Mesendoderm (in vitro differentiated cells): Measurements from ENCODE around the gene OR6S1.

Experiments used
- DNase-seq: peaks from one replicate; pipeline ENCODE4 v3.0.0; 2013
- H2AK5ac ChIP-seq: 2 replicates; pipeline ENCODE4 v1.6.1; 2013; ENCODE audit warnings: low read length, inconsistent platforms
- H2BK120ac ChIP-seq: 2 replicates; pipeline ENCODE4 v1.6.1; 2013; ENCODE audit warnings: low read depth, mild to moderate bottlenecking, low read length, moderate library complexity, mixed read lengths
- H2BK15ac ChIP-seq: replicated peaks from 2 replicates; pipeline ENCODE4 v1.6.1; 2013; ENCODE audit warnings: low read depth, mild to moderate bottlenecking, moderate library complexity
- H2BK5ac ChIP-seq: 2 replicates; pipeline ENCODE4 v1.6.1; 2013; ENCODE audit warnings: low read length, inconsistent platforms
- H3K18ac ChIP-seq: 2 replicates; pipeline ENCODE4 v1.6.1; 2013; ENCODE audit warnings: mild to moderate bottlenecking, low read length, mixed read lengths
- H3K23ac ChIP-seq: one replicate; pipeline ENCODE4 v1.6.1; 2013; ENCODE audit warnings: low read length
- H3K27ac ChIP-seq: 2 replicates; pipeline ENCODE4 v1.5.1; 2013; ENCODE audit warnings: low read depth, mild to moderate bottlenecking, inconsistent platforms, low read length, moderate library complexity
- H3K27me3 ChIP-seq: 2 replicates; pipeline ENCODE4 v1.6.1; 2013; ENCODE audit warnings: low read length, control low read depth, mild to moderate bottlenecking, inconsistent platforms; ENCODE audit not compliant: insufficient read depth, poor library complexity
- H3K36me3 ChIP-seq: 2 replicates; pipeline ENCODE4 v1.6.1; 2013; ENCODE audit warnings: low read length, inconsistent platforms; ENCODE audit not compliant: control insufficient read depth, insufficient read depth
- H3K4ac ChIP-seq: one replicate; pipeline ENCODE4 v1.6.1; 2013; ENCODE audit warnings: low read depth, mild to moderate bottlenecking, low read length, moderate library complexity
- H3K4me1 ChIP-seq: 2 replicates; pipeline ENCODE4 v1.6.1; 2013; ENCODE audit warnings: low read depth, low read length, inconsistent platforms; ENCODE audit not compliant: control insufficient read depth
- H3K4me2 ChIP-seq: 2 replicates; pipeline ENCODE4 v1.6.1; 2013; ENCODE audit warnings: low read length
- H3K4me3 ChIP-seq: 2 replicates; pipeline ENCODE4 v1.5.1; 2013; ENCODE audit warnings: mild to moderate bottlenecking, low read length
- H3K56ac ChIP-seq: one replicate; pipeline ENCODE4 v1.6.1; 2013; ENCODE audit warnings: low read length
- H3K79me1 ChIP-seq: 2 replicates; pipeline ENCODE4 v1.6.1; 2013; ENCODE audit warnings: low read length, inconsistent platforms
- H3K79me2 ChIP-seq: 2 replicates; pipeline ENCODE4 v1.6.1; 2013; ENCODE audit warnings: mild to moderate bottlenecking, low read length; ENCODE audit not compliant: control insufficient read depth, insufficient read depth
- H3K9ac ChIP-seq: 2 replicates; pipeline ENCODE4 v1.6.1; 2013; ENCODE audit warnings: low read length, inconsistent platforms
- H4K5ac ChIP-seq: one replicate; pipeline ENCODE4 v1.6.1; 2013; ENCODE audit warnings: low read length
- H4K8ac ChIP-seq: one replicate; pipeline ENCODE4 v1.6.1; 2013; ENCODE audit warnings: low read depth, mild to moderate bottlenecking, control low read depth, low read length, moderate library complexity
- WGBS: extraction: QIAGEN DNeasy Blood & Tissue Kit; methylation state at CpG from one replicate; pipeline ENCODE4 v1.1.7; 2013; ENCODE audit warnings: low lambda C conversion rate, missing lambda C conversion rate; ENCODE audit not compliant: insufficient coverage; ENCODE audit errors: extremely low coverage; 5-methylcytosine and 5-hydroxymethylcytosine counted together

Gene OR6S1

DNA sequence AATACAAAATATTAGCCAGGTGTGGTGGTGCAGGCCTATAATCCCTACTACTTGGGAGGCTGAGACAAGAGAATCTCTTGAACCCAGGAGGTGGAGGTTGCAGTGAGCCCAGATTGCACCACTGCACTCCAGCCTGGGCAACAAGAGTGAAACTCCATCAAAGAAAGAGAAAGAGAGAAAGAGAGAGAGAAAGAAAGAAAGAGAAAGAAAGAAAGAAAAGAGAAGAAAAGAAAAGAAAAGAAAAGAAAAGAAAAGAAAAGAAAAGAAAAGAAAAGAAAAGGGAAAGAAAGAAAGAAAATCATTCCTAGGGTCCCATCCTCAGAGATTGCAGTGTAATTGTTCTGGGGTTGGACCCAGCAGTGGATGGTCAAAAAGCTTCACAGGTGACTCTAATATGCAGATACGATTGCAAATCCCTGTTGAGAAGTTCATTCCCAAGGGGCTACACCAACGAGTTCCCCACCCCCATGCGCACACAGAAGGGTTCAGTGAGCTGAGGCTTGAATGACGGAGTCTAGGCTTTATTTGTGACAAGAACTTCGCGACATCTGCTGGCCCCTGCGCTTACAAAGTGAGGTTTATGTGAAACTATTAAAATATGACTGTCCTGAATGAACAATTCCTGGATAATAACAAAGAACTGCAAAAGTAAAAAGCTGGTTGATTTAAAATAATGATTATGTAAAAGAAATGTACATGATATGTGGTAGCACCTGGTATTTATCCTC lies 32.9 kb downstream of the OR6S1 start:
- no peaks in the 10 kb centered on the region for H3K79me1 ChIP-seq
- no peak overlapping the region for H3K23ac ChIP-seq
- H2BK15ac ChIP-seq, result no peak overlapping the region
- H3K9ac ChIP-seq, result no peak overlapping the region
- no peak overlapping the region for H3K4me3 ChIP-seq
- H4K8ac ChIP-seq, result no peak overlapping the region
- no peak overlapping the region for H2AK5ac ChIP-seq
- no peaks in the 10 kb centered on the region for H3K79me2 ChIP-seq
- H3K27ac ChIP-seq, result no peak overlapping the region
- H3K27me3 ChIP-seq, result no peaks in the 10 kb centered on the region
- no CpG with 5 or more reads among the region's 7 CpGs for WGBS
- H2BK5ac ChIP-seq, result no peak overlapping the region
- no peaks in the 10 kb centered on the region for H3K36me3 ChIP-seq
- no peak overlapping the region for H3K18ac ChIP-seq
- DNase-seq, result no peak
- no peak overlapping the region for H3K4me2 ChIP-seq
- peaks cover 9% of the 10 kb centered on the region for H3K4me1 ChIP-seq
- H3K56ac ChIP-seq, result peak overlapping the region; percentile 57
- no peak overlapping the region for H2BK120ac ChIP-seq
- H4K5ac ChIP-seq, result no peak overlapping the region
- H3K4ac ChIP-seq, result no peak overlapping the region

DNA sequence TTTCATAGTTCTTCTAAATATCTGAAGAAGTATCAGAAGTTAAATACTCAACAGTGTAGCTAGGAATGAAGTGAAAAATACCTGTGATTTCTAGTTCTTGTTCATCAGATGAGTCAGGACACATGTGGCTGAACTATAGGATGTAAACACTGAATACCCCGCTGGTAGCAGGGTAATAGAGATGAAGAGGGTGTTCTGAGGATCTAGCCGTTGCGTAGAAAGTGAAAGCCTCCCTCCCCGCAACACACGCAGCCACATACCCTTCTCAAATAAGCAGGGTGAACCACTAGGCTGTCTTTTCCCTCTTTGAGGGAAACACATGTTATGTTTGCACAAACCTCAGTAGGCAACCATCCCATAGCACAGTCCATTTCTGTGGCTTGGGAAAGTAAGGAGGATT lies 33.9 kb downstream of the OR6S1 start:
- no peak for DNase-seq
- H3K23ac ChIP-seq, result no peak overlapping the region
- no peaks in the 10 kb centered on the region for H3K79me2 ChIP-seq
- H4K8ac ChIP-seq, result no peak overlapping the region
- H3K4me1 ChIP-seq, result peaks cover 8% of the 10 kb centered on the region
- H2BK120ac ChIP-seq, result no peak overlapping the region
- H3K56ac ChIP-seq, result no peak overlapping the region
- H3K27me3 ChIP-seq, result no peaks in the 10 kb centered on the region
- no peak overlapping the region for H3K18ac ChIP-seq
- H3K27ac ChIP-seq, result no peak overlapping the region
- H2BK5ac ChIP-seq, result no peak overlapping the region
- no CpG with 5 or more reads among the region's 5 CpGs for WGBS
- H3K79me1 ChIP-seq, result no peaks in the 10 kb centered on the region
- no peak overlapping the region for H2BK15ac ChIP-seq
- no peak overlapping the region for H4K5ac ChIP-seq
- no peak overlapping the region for H2AK5ac ChIP-seq
- H3K4me3 ChIP-seq, result no peak overlapping the region
- H3K9ac ChIP-seq, result no peak overlapping the region
- no peak overlapping the region for H3K4ac ChIP-seq
- no peak overlapping the region for H3K4me2 ChIP-seq
- H3K36me3 ChIP-seq, result no peaks in the 10 kb centered on the region

DNA sequence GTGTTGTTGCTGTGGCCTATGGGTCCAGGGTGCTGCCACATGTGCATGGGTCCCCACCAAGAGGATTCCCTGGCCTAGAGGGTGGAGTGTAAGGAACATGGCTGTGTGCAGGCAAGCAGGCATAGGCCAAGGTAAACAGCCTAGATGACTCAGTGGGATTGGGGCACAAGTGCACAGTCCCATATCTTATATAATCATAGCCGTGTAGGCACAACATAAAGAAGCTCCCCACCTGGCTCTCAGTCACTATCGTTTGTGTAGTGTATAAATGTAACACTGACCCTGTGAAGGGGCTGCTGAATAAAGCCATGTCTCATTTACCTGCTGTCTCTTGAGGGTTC lies 34.6 kb downstream of the OR6S1 start:
- H3K79me1 ChIP-seq, result no peaks in the 10 kb centered on the region
- no peak overlapping the region for H2BK120ac ChIP-seq
- H4K5ac ChIP-seq, result no peak overlapping the region
- peaks cover 4% of the 10 kb centered on the region for H3K4me1 ChIP-seq
- H2BK5ac ChIP-seq, result no peak overlapping the region
- no peaks in the 10 kb centered on the region for H3K79me2 ChIP-seq
- H3K9ac ChIP-seq, result no peak overlapping the region
- no peak overlapping the region for H3K4me2 ChIP-seq
- H4K8ac ChIP-seq, result no peak overlapping the region
- H3K18ac ChIP-seq, result no peak overlapping the region
- no peak overlapping the region for H2AK5ac ChIP-seq
- H3K23ac ChIP-seq, result no peak overlapping the region
- no peak for DNase-seq
- no CpG with 5 or more reads among the region's 2 CpGs for WGBS
- H3K4me3 ChIP-seq, result no peak overlapping the region
- H2BK15ac ChIP-seq, result no peak overlapping the region
- H3K4ac ChIP-seq, result no peak overlapping the region
- H3K36me3 ChIP-seq, result no peaks in the 10 kb centered on the region
- no peaks in the 10 kb centered on the region for H3K27me3 ChIP-seq
- H3K56ac ChIP-seq, result no peak overlapping the region
- no peak overlapping the region for H3K27ac ChIP-seq

DNA sequence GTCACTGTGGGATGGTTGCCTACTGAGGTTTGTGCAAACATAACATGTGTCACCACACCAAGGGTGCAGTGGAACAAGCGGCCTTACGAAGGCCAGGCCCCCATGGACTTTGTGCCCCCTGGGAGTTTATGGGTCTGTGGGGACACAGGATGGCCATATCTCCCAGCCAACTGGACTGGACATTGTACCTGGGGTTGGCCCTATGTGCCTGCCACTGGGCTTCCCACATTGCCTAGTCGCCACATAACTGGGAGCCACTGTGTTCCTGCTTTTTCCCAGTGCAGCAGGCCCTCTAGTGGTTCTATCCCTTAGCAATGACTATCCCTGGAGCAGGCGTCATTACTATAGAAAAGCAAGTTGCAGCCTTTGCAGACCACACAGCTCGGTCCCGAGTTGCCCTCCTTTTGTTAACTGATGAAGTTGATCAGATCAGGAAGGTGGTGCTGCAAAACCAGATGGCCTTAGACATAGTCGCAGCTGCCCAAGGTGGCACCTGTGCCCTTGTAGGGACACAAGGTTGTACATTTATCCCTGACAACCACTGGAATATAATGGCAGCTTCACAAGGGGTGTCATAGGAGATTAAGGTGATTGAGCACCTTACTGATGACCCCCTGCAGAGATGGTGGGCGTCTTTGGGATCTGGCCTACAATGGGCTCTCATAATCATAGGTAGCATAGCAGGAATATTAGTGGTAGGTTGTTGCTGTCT lies 35.1 kb downstream of the OR6S1 start:
- Histone ChIP-seq H3K4me3 (no peak overlapping the region), H3K4me2 (no peak overlapping the region), H3K79me2 (no peaks in the 10 kb centered on the region), H3K79me1 (no peaks in the 10 kb centered on the region), H3K9ac (no peak overlapping the region), H2BK15ac (no peak overlapping the region), H3K27me3 (no peaks in the 10 kb centered on the region), H3K36me3 (no peaks in the 10 kb centered on the region), H3K18ac (no peak overlapping the region), H2BK5ac (no peak overlapping the region), H4K5ac (no peak overlapping the region), H2AK5ac (no peak overlapping the region), H4K8ac (no peak overlapping the region), H2BK120ac (no peak overlapping the region), H3K23ac (no peak overlapping the region), H3K56ac (peak overlapping the region; percentile 43), H3K4me1 (peaks cover under 1% of the 10 kb centered on the region), H3K27ac (no peak overlapping the region), H3K4ac (no peak overlapping the region)
- DNase-seq, result peak; percentile 85
- no CpG with 5 or more reads among the region's 8 CpGs for WGBS

DNA sequence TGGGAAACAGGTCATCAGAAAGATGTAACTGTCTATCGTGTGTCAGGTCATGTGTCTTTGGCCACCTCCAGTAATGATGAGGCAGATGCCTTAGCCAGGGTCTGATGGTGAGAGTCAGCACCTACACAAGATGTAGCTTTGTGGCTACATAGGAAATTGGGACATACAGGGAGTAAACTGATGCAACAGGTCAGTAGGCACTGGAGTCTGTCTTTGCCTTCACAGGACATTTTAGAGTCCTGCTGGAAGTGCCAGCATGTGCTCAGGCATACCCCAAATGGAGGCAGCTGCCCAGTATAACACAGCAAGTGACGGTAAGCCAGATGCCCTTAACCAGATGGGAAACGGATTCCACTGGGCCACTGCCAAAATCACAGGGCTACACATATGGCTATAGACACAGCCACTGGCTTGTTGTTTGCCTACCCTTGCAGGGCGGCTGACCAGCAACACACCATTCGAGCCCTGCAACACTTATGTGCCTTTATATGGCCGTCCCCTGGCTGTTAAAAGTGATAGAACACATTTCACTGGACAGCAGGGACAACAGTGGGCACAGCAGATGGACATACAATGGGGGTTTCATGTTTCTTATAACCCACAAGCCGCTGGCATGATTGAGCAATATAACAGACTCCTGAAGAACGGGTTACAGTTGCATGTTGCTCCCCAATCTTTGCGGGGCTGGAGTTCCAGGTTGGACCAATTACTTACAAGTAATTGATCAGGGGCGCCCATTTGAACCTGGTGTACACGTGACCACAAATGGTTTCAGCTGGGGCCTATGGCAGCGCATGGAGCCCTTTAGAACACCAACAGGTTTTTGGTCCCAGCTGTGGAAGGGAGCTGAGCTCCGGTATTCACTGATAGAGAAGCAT lies 37.4 kb downstream of the OR6S1 start:
- Histone ChIP-seq H3K4me1 (no peaks in the 10 kb centered on the region), H3K56ac (no peak overlapping the region), H2BK5ac (no peak overlapping the region), H4K5ac (no peak overlapping the region), H2BK120ac (no peak overlapping the region), H3K18ac (no peak overlapping the region), H2BK15ac (no peak overlapping the region), H3K4me3 (no peak overlapping the region), H3K79me2 (no peaks in the 10 kb centered on the region), H3K36me3 (no peaks in the 10 kb centered on the region), H3K27me3 (no peaks in the 10 kb centered on the region), H3K27ac (no peak overlapping the region), H3K4ac (no peak overlapping the region), H2AK5ac (no peak overlapping the region), H3K79me1 (no peaks in the 10 kb centered on the region), H3K9ac (no peak overlapping the region), H3K23ac (no peak overlapping the region), H3K4me2 (no peak overlapping the region), H4K8ac (no peak overlapping the region)
- WGBS, result no CpG with 5 or more reads among the region's 13 CpGs
- DNase-seq, result no peak
